ENCODE measurements around the gene ABI1. TPM values are rescaled to one million over a fixed set of nuclear protein-coding genes. Genes with fewer than 3 reads are reported as not detected.
A peak's percentile ranks its signal among the peaks of the same experiment; 100 is the strongest.

ABI1 gene
- total and polyA plus RNA-seq, 2 of the 13 experiments (the other 11 are each of a cell fraction or from before 2014, with no cell fraction given), result 20.9 to 22.9 TPM

GRCh38 chr10:26733750-26734568, 126.8 kb downstream of the ABI1 start (continued):
- peak; percentile 61; the same call in 1 of the 2 replicates for TF ChIP-seq ZBTB25 (CRISPR knock-in tag; IDR thresholded peaks at IDR 0.05)
- TF ChIP-seq NFE2 (CRISPR knock-in tag; IDR thresholded peaks at IDR 0.05), result no peak
- TF ChIP-seq MXD4 (CRISPR knock-in tag; IDR thresholded peaks at IDR 0.05), result peak; percentile 47
- TF ChIP-seq ZNF335 (CRISPR knock-in tag; IDR thresholded peaks at IDR 0.05), result no peak
- 0 out of 2 replicates have a peak, but pooled peaks have one; percentile 18 for TF ChIP-seq BHLHE40 (IDR thresholded peaks at IDR 0.05; ENCODE audit: low read length)
- no peak for TF ChIP-seq ZFP41 (CRISPR knock-in tag; IDR thresholded peaks at IDR 0.05; ENCODE audit: borderline replicate concordance)
- no peak for TF ChIP-seq ZNF446 (CRISPR knock-in tag; IDR thresholded peaks at IDR 0.05)
- TF ChIP-seq ELF3 (CRISPR knock-in tag; IDR thresholded peaks at IDR 0.05), result peak; percentile 84
- no peak for TF ChIP-seq GPBP1L1 (CRISPR knock-in tag; IDR thresholded peaks at IDR 0.05)
- no peak for TF ChIP-seq PAX8 (CRISPR knock-in tag; IDR thresholded peaks at IDR 0.05; ENCODE audit: borderline replicate concordance)
- TF ChIP-seq HNRNPLL (IDR thresholded peaks at IDR 0.05; ENCODE audit: low read depth, low read length, poor library complexity, severe bottlenecking), result no peak
- no peak for TF ChIP-seq SETDB1 (CRISPR knock-in tag; IDR thresholded peaks at IDR 0.05; ENCODE audit: borderline replicate concordance)
- TF ChIP-seq ZBTB38 (CRISPR knock-in tag; IDR thresholded peaks at IDR 0.05), result 0 out of 2 replicates have a peak, but pooled peaks have one; percentile 38
- TF ChIP-seq GTF2F1 (IDR thresholded peaks at IDR 0.05; ENCODE audit: low read length), result no peak
- no peak for TF ChIP-seq ZNF329 (CRISPR knock-in tag; IDR thresholded peaks at IDR 0.05; ENCODE audit: low read depth)
- no peak for TF ChIP-seq ZNF704 (CRISPR knock-in tag; IDR thresholded peaks at IDR 0.05; ENCODE audit: borderline replicate concordance)
- no peak for TF ChIP-seq FOXA1 (IDR thresholded peaks at IDR 0.05)
- TF ChIP-seq FOXA1 (CRISPR knock-in tag; IDR thresholded peaks at IDR 0.05), result peak; percentile 92
- TF ChIP-seq ASH2L (IDR thresholded peaks at IDR 0.05; ENCODE audit: insufficient read length, low read depth, low read length), result peak; percentile 71
- TF ChIP-seq MATR3 (CRISPR knock-in tag; IDR thresholded peaks at IDR 0.05), result no peak
- TF ChIP-seq NFE2L1 (CRISPR knock-in tag; IDR thresholded peaks at IDR 0.05; ENCODE audit: borderline replicate concordance), result no peak
- no peak for TF ChIP-seq ZFP36 (IDR thresholded peaks at IDR 0.05; ENCODE audit: borderline replicate concordance, low read depth, low read length, partially characterized antibody)
- peak; percentile 64; the same call in 1 of the 2 replicates for TF ChIP-seq ERF (CRISPR knock-in tag; IDR thresholded peaks at IDR 0.05)
- no peak for TF ChIP-seq CHCHD3 (CRISPR knock-in tag; IDR thresholded peaks at IDR 0.05)
- TF ChIP-seq ZNF33B (CRISPR knock-in tag; IDR thresholded peaks at IDR 0.05), result no peak
- no peak for TF ChIP-seq NFE2L2 (IDR thresholded peaks at IDR 0.05; ENCODE audit: low read length)
- TF ChIP-seq SOX6 (IDR thresholded peaks at IDR 0.05), result no peak
- peak; percentile 94 for TF ChIP-seq SOX6 (CRISPR knock-in tag; IDR thresholded peaks at IDR 0.05)
- TF ChIP-seq GTF3A (CRISPR knock-in tag; conservative IDR thresholded peaks at IDR 0.05), result no peak
- no peak for TF ChIP-seq ZNF432 (CRISPR knock-in tag; IDR thresholded peaks at IDR 0.05; ENCODE audit: borderline replicate concordance)
